SK-N-SH treated with all-trans-retinoic acid at 6 μM for 48 hours (cell line): Measurements from ENCODE around the gene NEK7.

Source experiments
- CSDC2 ChIP-seq: fragments of 250-450 bp; sonication (Bioruptor Pico); IDR thresholded peaks from 2 replicates; pipeline ENCODE4 v1.5.0; 2020; ENCODE audit warnings: mild to moderate bottlenecking, moderate library complexity
- GLIS3 ChIP-seq: fragments of 250-450 bp; sonication (Bioruptor Pico); IDR thresholded peaks from 2 replicates; pipeline ENCODE4 v1.5.0; 2020; ENCODE audit warnings: mild to moderate bottlenecking, moderate library complexity
- OSR1 ChIP-seq: fragments of 250-450 bp; sonication (Bioruptor Pico); IDR thresholded peaks from 2 replicates; pipeline ENCODE4 v1.8.0; 2022; ENCODE audit warnings: moderate library complexity, mild to moderate bottlenecking, inconsistent platforms
- TOX ChIP-seq: fragments of 250-450 bp; sonication (Bioruptor Pico); IDR thresholded peaks from 2 replicates; pipeline ENCODE4 v1.8.0; 2021; ENCODE audit warnings: mild to moderate bottlenecking, moderate library complexity, borderline replicate concordance
- ZFP3 ChIP-seq: fragments of 250-450 bp; sonication (Bioruptor Pico); IDR thresholded peaks from 2 replicates; pipeline ENCODE4 v1.5.0; 2020; ENCODE audit warnings: mild to moderate bottlenecking, moderate library complexity
- TF ChIP-seq, protein P1 (sequence below): fragments of 250-450 bp; sonication (Bioruptor Pico); IDR thresholded peaks from 2 replicates; pipeline ENCODE4 v1.8.0; 2020; ENCODE audit warnings: mild to moderate bottlenecking, moderate library complexity, borderline replicate concordance
- TF ChIP-seq, protein P2 (sequence below): fragments of 250-450 bp; sonication (Bioruptor Pico); IDR thresholded peaks from 2 replicates; pipeline ENCODE4 v1.5.1; 2020; ENCODE audit warnings: low read depth, mild to moderate bottlenecking, moderate library complexity
- TF ChIP-seq, protein P3 (sequence below): fragments of 250-450 bp; sonication (Bioruptor Pico); IDR thresholded peaks from 2 replicates; pipeline ENCODE4 v1.8.0; 2021; ENCODE audit warnings: low read depth, mild to moderate bottlenecking, moderate library complexity, borderline replicate concordance
- TF ChIP-seq, protein P4 (sequence below): fragments of 250-450 bp; sonication (Bioruptor Pico); IDR thresholded peaks from 2 replicates; pipeline ENCODE4 v1.5.1; 2021; ENCODE audit warnings: mild to moderate bottlenecking, moderate library complexity

DNA sequence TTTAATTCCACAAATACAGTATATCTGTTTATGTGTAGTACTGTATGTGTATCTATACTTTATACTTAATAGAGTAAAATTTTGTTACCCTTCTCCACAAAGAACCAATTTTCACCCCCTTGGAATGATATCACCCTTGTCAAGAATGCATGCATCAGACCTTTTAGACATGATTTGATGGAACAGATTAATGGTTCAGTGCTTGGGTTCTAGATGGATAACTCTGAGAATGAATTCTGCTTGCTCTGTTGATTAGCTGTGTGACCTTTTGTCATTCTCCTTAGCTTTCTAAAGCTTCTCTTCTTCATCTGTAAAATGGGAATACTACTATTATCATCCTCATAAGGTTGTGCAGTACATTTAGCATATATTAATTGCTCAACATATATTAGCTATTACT lies 105.1 kb downstream of the NEK7 start:
- TF ChIP-seq, protein P1, sequence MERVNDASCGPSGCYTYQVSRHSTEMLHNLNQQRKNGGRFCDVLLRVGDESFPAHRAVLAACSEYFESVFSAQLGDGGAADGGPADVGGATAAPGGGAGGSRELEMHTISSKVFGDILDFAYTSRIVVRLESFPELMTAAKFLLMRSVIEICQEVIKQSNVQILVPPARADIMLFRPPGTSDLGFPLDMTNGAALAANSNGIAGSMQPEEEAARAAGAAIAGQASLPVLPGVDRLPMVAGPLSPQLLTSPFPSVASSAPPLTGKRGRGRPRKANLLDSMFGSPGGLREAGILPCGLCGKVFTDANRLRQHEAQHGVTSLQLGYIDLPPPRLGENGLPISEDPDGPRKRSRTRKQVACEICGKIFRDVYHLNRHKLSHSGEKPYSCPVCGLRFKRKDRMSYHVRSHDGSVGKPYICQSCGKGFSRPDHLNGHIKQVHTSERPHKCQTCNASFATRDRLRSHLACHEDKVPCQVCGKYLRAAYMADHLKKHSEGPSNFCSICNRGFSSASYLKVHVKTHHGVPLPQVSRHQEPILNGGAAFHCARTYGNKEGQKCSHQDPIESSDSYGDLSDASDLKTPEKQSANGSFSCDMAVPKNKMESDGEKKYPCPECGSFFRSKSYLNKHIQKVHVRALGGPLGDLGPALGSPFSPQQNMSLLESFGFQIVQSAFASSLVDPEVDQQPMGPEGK (CRISPR knock-in tag), result no peak
- no peak for TF ChIP-seq TOX (CRISPR knock-in tag)
- TF ChIP-seq, protein P2, sequence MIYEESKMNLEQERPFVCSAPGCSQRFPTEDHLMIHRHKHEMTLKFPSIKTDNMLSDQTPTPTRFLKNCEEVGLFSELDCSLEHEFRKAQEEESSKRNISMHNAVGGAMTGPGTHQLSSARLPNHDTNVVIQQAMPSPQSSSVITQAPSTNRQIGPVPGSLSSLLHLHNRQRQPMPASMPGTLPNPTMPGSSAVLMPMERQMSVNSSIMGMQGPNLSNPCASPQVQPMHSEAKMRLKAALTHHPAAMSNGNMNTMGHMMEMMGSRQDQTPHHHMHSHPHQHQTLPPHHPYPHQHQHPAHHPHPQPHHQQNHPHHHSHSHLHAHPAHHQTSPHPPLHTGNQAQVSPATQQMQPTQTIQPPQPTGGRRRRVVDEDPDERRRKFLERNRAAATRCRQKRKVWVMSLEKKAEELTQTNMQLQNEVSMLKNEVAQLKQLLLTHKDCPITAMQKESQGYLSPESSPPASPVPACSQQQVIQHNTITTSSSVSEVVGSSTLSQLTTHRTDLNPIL, result no peak
- TF ChIP-seq GLIS3 (CRISPR knock-in tag), result no peak
- no peak for TF ChIP-seq ZFP3 (CRISPR knock-in tag)
- no peak for TF ChIP-seq CSDC2 (CRISPR knock-in tag)
- TF ChIP-seq, protein P3, sequence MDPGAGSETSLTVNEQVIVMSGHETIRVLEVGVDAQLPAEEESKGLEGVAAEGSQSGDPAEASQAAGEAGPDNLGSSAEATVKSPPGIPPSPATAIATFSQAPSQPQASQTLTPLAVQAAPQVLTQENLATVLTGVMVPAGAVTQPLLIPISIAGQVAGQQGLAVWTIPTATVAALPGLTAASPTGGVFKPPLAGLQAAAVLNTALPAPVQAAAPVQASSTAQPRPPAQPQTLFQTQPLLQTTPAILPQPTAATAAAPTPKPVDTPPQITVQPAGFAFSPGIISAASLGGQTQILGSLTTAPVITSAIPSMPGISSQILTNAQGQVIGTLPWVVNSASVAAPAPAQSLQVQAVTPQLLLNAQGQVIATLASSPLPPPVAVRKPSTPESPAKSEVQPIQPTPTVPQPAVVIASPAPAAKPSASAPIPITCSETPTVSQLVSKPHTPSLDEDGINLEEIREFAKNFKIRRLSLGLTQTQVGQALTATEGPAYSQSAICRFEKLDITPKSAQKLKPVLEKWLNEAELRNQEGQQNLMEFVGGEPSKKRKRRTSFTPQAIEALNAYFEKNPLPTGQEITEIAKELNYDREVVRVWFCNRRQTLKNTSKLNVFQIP (CRISPR knock-in tag), result no peak
- TF ChIP-seq OSR1 (CRISPR knock-in tag), result no peak
- TF ChIP-seq, protein P4, sequence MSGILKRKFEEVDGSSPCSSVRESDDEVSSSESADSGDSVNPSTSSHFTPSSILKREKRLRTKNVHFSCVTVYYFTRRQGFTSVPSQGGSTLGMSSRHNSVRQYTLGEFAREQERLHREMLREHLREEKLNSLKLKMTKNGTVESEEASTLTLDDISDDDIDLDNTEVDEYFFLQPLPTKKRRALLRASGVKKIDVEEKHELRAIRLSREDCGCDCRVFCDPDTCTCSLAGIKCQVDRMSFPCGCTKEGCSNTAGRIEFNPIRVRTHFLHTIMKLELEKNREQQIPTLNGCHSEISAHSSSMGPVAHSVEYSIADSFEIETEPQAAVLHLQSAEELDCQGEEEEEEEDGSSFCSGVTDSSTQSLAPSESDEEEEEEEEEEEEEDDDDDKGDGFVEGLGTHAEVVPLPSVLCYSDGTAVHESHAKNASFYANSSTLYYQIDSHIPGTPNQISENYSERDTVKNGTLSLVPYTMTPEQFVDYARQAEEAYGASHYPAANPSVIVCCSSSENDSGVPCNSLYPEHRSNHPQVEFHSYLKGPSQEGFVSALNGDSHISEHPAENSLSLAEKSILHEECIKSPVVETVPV (CRISPR knock-in tag), result no peak
